Psoas muscle (tissue), 8 donors: Measurements from ENCODE around the gene GATA5. TPM values are rescaled to one million over a fixed set of nuclear protein-coding genes. Genes with fewer than 3 reads are reported as not detected.

Source experiments
- ATAC-seq, 4 donors: fragments of 200-7000 bp; cut with Tn5 transposase; one replicate each; pipeline ENCODE4 v1.9.1; 2020; ENCODE audit warnings: moderate library complexity in 3 of 4, mild to moderate bottlenecking in 2 of 4
- DNase-seq, 2 donors: peaks; one replicate each; pipeline ENCODE4 v3.0.0-alpha.2; 2020
- H3K27ac ChIP-seq: fragments of 200-600 bp; one replicate; pipeline ENCODE4 v1.8.0; 2022
- H3K27me3 ChIP-seq, 3 donors: fragments of 200-600 bp in 1 of 3; one replicate each; pipeline versions ENCODE4 v1.6.1 to v1.8.0; 2013 to 2022; ENCODE audit warnings: low read length in 2 of 3, mild to moderate bottlenecking in 2 of 3, moderate library complexity in 1 of 3; ENCODE audit not compliant: insufficient read depth in 3 of 3
- H3K36me3 ChIP-seq, 2 donors: fragments of 200-600 bp in 1 of 2; one replicate each; pipeline versions ENCODE4 v1.6.1 to v1.8.0; 2013 to 2022; ENCODE audit warnings: low read depth in 1 of 2, mild to moderate bottlenecking in 1 of 2, moderate library complexity in 1 of 2; ENCODE audit not compliant: insufficient read depth in 1 of 2
- H3K4me1 ChIP-seq: fragments of 200-600 bp; one replicate; pipeline ENCODE4 v1.8.0; 2022
- H3K4me3 ChIP-seq: fragments of 200-600 bp; one replicate; pipeline ENCODE4 v1.8.0; 2022; ENCODE audit warnings: mild to moderate bottlenecking
- H3K9me3 ChIP-seq: fragments of 200-600 bp; one replicate; pipeline ENCODE4 v1.8.0; 2022
- CTCF ChIP-seq: fragments of 200-600 bp; IDR thresholded peaks from one replicate; pipeline ENCODE4 v1.8.0; 2022; ENCODE audit warnings: antibody characterized with exemption
- WGBS, 3 donors: extraction: QIAGEN DNeasy Blood & Tissue Kit; methylation state at CpG; one replicate each; pipeline versions ENCODE4 v1.1.6 to v1.1.7; 2013; 5-methylcytosine and 5-hydroxymethylcytosine counted together
- intact Hi-C, 2 donors: fragments of 100-400 bp; cut with DNase I; formaldehyde crosslinking; loops; one replicate each; pipeline versions ENCODE4 v1.11.0 to v1.14.2; 2022
- polyA plus RNA-seq, 3 donors: library from polyadenylated mRNA; stranded (reverse); fragments of 200-250 nt; gene quantifications; one replicate each; pipeline ENCODE4 v1.2.3, GENCODE V29; 2013
- total RNA-seq, 4 donors: library from RNA; stranded (reverse); fragmentation: NEBNext Ultra II Directional in 2 of 4; extraction: Animal tissue kit (Norgen Biotek cat#: 25700) in 2 of 4; gene quantifications; one replicate each; pipeline versions ENCODE4 v1.2.1 to v1.2.4, GENCODE V29; 2021 to 2023
- donor health status: healthy with polysubstance abuse.
- donor health status: DM: no; HTN: no; CAD: no; lungs with moderate emphysema.
- donor health status: Bipolar disorder and iron deficiency.
- donor health status: healthy.
- donor health status: DM: yes; HTN: yes; CAD: no.
- donor health status: DM: no; HTN: no; CAD: no.
- donor health status: DM: no; HTN: no; CAD: no.
- donor health status: DM: yes; HTN: yes; CAD: no.

GATA5 gene
- total and polyA plus RNA-seq, 7 donors: 0.01 to 0.14 (median 0.08) TPM; not detected in 3

- TF ChIP-seq CTCF: no peak
- intact Hi-C loops: loop anchor here in 1 of 2 donors (10.0 kb wide), 1 partner anchor 197 kb away; no protein-coding TSS in a partner anchor
- no peak for DNase-seq
- H3K27me3 ChIP-seq: peaks cover 0 to 10% (median 4%) of the 10 kb centered on the region in 3 donors
- no peaks in the 10 kb centered on the region for H3K9me3 ChIP-seq
- no peak overlapping the region for H3K4me3 ChIP-seq
- no peak for ATAC-seq
- 71 to 77% (median 73%) methylated on average over 24 to 25 of the region's 25 CpGs for WGBS, 3 donors
- H3K27ac ChIP-seq: no peak overlapping the region
- H3K36me3 ChIP-seq: no peaks in the 10 kb centered on the region
- no peaks in the 10 kb centered on the region for H3K4me1 ChIP-seq
Observed at GRCh38 chr20:62417981-62418708, 57.6 kb downstream of the GATA5 start.

GRCh38 chr20:62416651-62417637 lies 58.9 kb downstream of the GATA5 start:
- DNase-seq (no peak), ATAC-seq (no peak)
- Histone ChIP-seq H3K36me3 (no peaks in the 10 kb centered on the region), H3K27me3 (peaks cover 0 to 7% (median 4%) of the 10 kb centered on the region in 3 donors), H3K4me1 (no peaks in the 10 kb centered on the region), H3K27ac (no peak overlapping the region), H3K9me3 (no peaks in the 10 kb centered on the region), H3K4me3 (no peak overlapping the region)
- 73 to 81% (median 75%) methylated on average over 41 to 43 of the region's 43 CpGs for WGBS, 3 donors
- no peak for TF ChIP-seq CTCF
- intact Hi-C loops: loop anchor here in 1 of 2 donors (10.0 kb wide), 1 partner anchor 198 kb away; no protein-coding TSS in a partner anchor

GRCh38 chr20:62415354-62416111 lies 60.3 kb downstream of the GATA5 start:
- DNase-seq (no peak), ATAC-seq (no peak)
- TF ChIP-seq CTCF: no peak
- H3K36me3 ChIP-seq: no peaks in the 10 kb centered on the region
- intact Hi-C loops: loop anchor here in 1 of 2 donors (10.0 kb wide), 1 partner anchor 199 kb away; no protein-coding TSS in a partner anchor
- H3K9me3 ChIP-seq: no peaks in the 10 kb centered on the region
- no peaks in the 10 kb centered on the region for H3K4me1 ChIP-seq
- H3K27ac ChIP-seq: no peak overlapping the region
- H3K27me3 ChIP-seq: peaks cover 0 to 7% (median 4%) of the 10 kb centered on the region in 3 donors
- H3K4me3 ChIP-seq: no peak overlapping the region
- 64 to 77% (median 67%) methylated on average over 19 to 24 of the region's 24 CpGs for WGBS, 3 donors

- no peak for TF ChIP-seq CTCF
- H3K4me1 ChIP-seq: peaks cover 11% of the 10 kb centered on the region
- no peak overlapping the region for H3K4me3 ChIP-seq
- 55 to 77% (median 67%) methylated on average over 16 to 22 of the region's 22 CpGs for WGBS, 3 donors
- H3K27me3 ChIP-seq: peaks cover 0 to 7% (median 4%) of the 10 kb centered on the region in 3 donors
- no peaks in the 10 kb centered on the region for H3K9me3 ChIP-seq
- intact Hi-C loops: loop anchor here (5.0 to 10.0 kb wide), 2 partner anchors 201 to 203 kb away; no protein-coding TSS in a partner anchor
- H3K36me3 ChIP-seq: no peaks in the 10 kb centered on the region
- DNase-seq: no peak
- ATAC-seq: no peak
- no peak overlapping the region for H3K27ac ChIP-seq
Observed at GRCh38 chr20:62413896-62414481, 61.8 kb downstream of the GATA5 start.
